ENCODE results near the gene SRGAP1. TPM values are rescaled to one million over a fixed set of nuclear protein-coding genes. Genes with fewer than 3 reads are reported as not detected.

The SRGAP1 gene
- total RNA-seq, 4 donors from 2014 or later, result 7.6 to 17.5 (median 14.6) TPM

DNA sequence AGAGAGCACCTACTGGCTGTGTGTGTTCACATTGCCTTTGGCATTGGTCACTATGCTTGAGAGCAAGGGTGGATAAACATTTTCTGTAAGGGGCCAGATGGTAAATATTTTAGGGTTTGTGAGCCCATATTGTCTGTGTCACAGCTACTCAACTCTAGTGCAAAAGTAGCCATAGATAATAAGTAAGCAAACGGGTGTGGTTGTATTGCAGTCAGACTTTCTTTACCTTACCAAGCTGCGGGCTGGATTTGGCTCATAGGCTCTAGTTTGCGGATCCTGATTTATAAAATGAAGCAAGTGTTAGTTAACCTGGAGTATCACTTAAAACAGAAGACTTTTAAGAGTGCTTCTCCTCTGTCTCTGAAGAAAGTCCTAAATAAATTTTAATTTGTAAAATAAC lies 208.6 kb downstream of the SRGAP1 start:
- WGBS, result 94% methylated on average over 3 of the region's 3 CpGs
- no peak for DNase-seq (ENCODE audit: extremely low spot score)
- H3K4me1 ChIP-seq, result no peaks in the 10 kb centered on the region
- H3K4me3 ChIP-seq, result no peak overlapping the region
- H3K27ac ChIP-seq (replicated peaks in 1 of 4), result no peak overlapping the region
- H3K9me3 ChIP-seq, result peaks cover 0 to 12% (median 2%) of the 10 kb centered on the region in 4 donors
- intact Hi-C loops (cut with DNase I), result no loop called here
- H3K36me3 ChIP-seq, result peaks cover 0 to 3% (median 0%) of the 10 kb centered on the region in 4 donors
- H3K27me3 ChIP-seq, result no peaks in the 10 kb centered on the region
- TF ChIP-seq POLR2A (IDR thresholded peaks at IDR 0.05; ENCODE audit: low read depth) (no peak), POLR2AphosphoS5 (IDR thresholded peaks at IDR 0.05) (no peak), EP300 (IDR thresholded peaks at IDR 0.05) (no peak)
- TF ChIP-seq, protein P1, sequence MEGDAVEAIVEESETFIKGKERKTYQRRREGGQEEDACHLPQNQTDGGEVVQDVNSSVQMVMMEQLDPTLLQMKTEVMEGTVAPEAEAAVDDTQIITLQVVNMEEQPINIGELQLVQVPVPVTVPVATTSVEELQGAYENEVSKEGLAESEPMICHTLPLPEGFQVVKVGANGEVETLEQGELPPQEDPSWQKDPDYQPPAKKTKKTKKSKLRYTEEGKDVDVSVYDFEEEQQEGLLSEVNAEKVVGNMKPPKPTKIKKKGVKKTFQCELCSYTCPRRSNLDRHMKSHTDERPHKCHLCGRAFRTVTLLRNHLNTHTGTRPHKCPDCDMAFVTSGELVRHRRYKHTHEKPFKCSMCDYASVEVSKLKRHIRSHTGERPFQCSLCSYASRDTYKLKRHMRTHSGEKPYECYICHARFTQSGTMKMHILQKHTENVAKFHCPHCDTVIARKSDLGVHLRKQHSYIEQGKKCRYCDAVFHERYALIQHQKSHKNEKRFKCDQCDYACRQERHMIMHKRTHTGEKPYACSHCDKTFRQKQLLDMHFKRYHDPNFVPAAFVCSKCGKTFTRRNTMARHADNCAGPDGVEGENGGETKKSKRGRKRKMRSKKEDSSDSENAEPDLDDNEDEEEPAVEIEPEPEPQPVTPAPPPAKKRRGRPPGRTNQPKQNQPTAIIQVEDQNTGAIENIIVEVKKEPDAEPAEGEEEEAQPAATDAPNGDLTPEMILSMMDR (IDR thresholded peaks at IDR 0.05), result no peak

DNA sequence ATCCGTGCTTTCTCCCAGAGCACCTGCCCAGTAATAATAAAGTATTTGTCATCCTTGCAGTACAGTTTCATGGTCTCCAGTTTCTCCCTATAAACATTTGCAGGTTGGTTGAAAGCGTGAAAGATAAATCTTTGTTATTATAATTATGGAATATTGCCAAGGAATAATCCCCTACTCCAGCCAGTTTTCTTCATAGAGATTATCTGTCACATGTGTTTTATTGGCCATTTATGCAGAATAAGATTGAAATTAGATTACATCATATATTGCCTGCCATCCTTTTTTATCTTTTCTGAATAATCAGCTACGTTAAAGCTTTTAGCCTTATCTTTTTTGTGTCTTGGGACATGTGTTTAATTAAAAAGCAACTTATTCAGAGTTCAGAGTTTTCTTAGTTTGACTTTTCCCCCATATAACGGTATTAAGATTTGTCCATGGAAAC lies 209.6 kb downstream of the SRGAP1 start:
- Histone ChIP-seq H3K27me3 (no peaks in the 10 kb centered on the region), H3K36me3 (peaks cover 0 to 3% (median 0%) of the 10 kb centered on the region in 4 donors), H3K9me3 (peaks cover 0 to 11% (median 2%) of the 10 kb centered on the region in 4 donors), H3K4me1 (no peaks in the 10 kb centered on the region), H3K27ac (replicated peaks in 1 of 4) (no peak overlapping the region), H3K4me3 (no peak overlapping the region)
- DNase-seq (ENCODE audit: extremely low spot score), result no peak
- 76% methylated on average over 4 of the region's 4 CpGs for WGBS
- TF ChIP-seq POLR2A (IDR thresholded peaks at IDR 0.05; ENCODE audit: low read depth) (no peak), EP300 (IDR thresholded peaks at IDR 0.05) (no peak), POLR2AphosphoS5 (IDR thresholded peaks at IDR 0.05) (no peak)
- TF ChIP-seq, protein P1 (IDR thresholded peaks at IDR 0.05), result no peak
- intact Hi-C loops (cut with DNase I), result no loop called here

DNA sequence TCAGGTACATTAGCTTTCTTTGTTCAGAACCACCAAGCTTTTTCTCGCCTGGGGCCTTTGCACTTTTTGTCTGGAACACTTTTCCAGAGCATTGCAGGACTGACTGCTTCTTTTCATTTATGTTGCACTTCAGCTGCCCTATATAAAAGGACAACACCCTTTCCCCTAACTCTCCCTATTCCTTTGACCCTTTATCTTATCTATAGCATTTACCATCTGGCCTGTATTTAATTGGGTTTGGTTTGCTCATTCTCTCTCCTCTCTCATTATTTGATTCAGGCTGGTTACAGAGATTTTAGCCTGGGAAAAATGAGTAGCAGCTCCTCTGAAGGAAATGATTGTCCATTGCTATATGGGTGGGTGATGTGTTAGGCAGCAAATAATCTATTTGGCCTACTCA lies 212.2 kb downstream of the SRGAP1 start:
- Histone ChIP-seq H3K36me3 (no peaks in the 10 kb centered on the region), H3K4me1 (no peaks in the 10 kb centered on the region), H3K9me3 (no peaks in the 10 kb centered on the region), H3K27ac (replicated peaks in 1 of 4) (no peak overlapping the region), H3K4me3 (no peak overlapping the region), H3K27me3 (no peaks in the 10 kb centered on the region)
- no peak for DNase-seq (ENCODE audit: extremely low spot score)
- intact Hi-C loops (cut with DNase I), result no loop called here
- TF ChIP-seq EP300 (IDR thresholded peaks at IDR 0.05) (no peak), POLR2A (IDR thresholded peaks at IDR 0.05; ENCODE audit: low read depth) (no peak), POLR2AphosphoS5 (IDR thresholded peaks at IDR 0.05) (no peak)
- TF ChIP-seq, protein P1 (IDR thresholded peaks at IDR 0.05), result no peak
- WGBS, result 93% methylated on average over 1 of the region's 1 CpG

DNA sequence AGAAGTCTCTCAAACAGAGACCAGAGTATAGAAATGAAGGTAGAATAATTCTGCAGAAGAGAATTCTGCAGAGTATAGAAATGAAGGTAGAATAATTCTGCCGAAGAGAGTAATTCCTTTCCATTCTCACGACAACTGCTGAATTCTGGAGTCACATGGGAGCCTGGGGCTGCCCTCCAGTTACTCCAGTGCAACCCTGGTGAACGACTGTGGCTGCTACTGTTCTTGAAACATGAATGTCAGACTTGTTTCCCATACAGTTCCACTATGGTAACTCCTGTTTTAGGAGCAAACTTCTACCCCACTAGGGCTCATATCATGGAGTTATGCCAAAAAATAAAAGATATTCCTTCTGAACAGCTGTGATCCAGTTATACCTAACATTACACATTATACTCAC lies 213.2 kb downstream of the SRGAP1 start:
- TF ChIP-seq EP300 (IDR thresholded peaks at IDR 0.05) (no peak), POLR2AphosphoS5 (IDR thresholded peaks at IDR 0.05) (no peak), POLR2A (IDR thresholded peaks at IDR 0.05; ENCODE audit: low read depth) (no peak)
- TF ChIP-seq, protein P1 (IDR thresholded peaks at IDR 0.05), result no peak
- H3K27me3 ChIP-seq, result no peaks in the 10 kb centered on the region
- no peak for DNase-seq (ENCODE audit: extremely low spot score)
- H3K36me3 ChIP-seq, result no peaks in the 10 kb centered on the region
- WGBS, result 86% methylated on average over 3 of the region's 3 CpGs
- H3K27ac ChIP-seq (replicated peaks in 1 of 4), result no peak overlapping the region
- no peak overlapping the region for H3K4me3 ChIP-seq
- no peaks in the 10 kb centered on the region for H3K4me1 ChIP-seq
- intact Hi-C loops (cut with DNase I), result no loop called here
- no peaks in the 10 kb centered on the region for H3K9me3 ChIP-seq
